ENCODE measurements around the gene FCSK. TPM values are rescaled to one million over a fixed set of nuclear protein-coding genes. Genes with fewer than 3 reads are reported as not detected.

FCSK gene
- total and polyA plus RNA-seq, 10 of the 15 experiments (the other 5 are each of a cell fraction or from before 2014, with no cell fraction given): 0.60 to 17.6 (median 7.4) TPM

DNA sequence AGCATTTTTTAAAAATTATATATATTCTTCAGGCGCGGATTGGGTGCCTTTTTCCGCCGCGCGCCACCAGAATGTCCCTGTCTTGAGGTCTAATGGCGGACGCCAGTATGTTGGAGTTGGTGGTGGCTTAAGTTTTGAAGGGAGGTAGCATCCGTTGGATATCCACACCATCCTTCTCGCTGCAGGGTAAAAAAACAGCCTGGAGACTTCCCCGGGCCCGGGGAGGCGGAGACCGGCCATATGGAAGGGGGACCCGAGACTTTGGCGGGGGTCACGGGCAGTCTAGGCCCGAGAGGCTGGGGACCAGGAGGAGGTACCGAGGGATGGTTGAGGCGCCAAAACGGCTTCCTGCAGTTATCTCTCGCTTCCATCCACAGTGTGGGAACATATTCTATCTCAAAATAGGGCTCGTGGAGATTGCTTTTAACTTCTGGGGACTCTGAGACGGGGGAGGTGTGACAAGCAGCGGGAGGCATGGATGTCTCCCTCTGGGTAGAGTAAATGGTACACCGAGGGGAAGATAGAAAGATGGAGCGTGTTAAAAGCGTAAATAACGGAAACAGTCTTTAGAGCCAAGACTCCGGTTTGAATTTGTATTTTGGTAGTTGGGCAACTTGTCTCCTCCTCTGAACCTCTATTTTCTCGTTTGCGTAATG, 69.5 kb downstream of the FCSK start, which contains the start of gene SF3B3 (continued):
- TF ChIP-seq, protein P1, sequence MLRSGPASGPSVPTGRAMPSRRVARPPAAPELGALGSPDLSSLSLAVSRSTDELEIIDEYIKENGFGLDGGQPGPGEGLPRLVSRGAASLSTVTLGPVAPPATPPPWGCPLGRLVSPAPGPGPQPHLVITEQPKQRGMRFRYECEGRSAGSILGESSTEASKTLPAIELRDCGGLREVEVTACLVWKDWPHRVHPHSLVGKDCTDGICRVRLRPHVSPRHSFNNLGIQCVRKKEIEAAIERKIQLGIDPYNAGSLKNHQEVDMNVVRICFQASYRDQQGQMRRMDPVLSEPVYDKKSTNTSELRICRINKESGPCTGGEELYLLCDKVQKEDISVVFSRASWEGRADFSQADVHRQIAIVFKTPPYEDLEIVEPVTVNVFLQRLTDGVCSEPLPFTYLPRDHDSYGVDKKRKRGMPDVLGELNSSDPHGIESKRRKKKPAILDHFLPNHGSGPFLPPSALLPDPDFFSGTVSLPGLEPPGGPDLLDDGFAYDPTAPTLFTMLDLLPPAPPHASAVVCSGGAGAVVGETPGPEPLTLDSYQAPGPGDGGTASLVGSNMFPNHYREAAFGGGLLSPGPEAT (IDR thresholded peaks at IDR 0.05; ENCODE audit: low read depth): no peak
- TF ChIP-seq, protein P2, sequence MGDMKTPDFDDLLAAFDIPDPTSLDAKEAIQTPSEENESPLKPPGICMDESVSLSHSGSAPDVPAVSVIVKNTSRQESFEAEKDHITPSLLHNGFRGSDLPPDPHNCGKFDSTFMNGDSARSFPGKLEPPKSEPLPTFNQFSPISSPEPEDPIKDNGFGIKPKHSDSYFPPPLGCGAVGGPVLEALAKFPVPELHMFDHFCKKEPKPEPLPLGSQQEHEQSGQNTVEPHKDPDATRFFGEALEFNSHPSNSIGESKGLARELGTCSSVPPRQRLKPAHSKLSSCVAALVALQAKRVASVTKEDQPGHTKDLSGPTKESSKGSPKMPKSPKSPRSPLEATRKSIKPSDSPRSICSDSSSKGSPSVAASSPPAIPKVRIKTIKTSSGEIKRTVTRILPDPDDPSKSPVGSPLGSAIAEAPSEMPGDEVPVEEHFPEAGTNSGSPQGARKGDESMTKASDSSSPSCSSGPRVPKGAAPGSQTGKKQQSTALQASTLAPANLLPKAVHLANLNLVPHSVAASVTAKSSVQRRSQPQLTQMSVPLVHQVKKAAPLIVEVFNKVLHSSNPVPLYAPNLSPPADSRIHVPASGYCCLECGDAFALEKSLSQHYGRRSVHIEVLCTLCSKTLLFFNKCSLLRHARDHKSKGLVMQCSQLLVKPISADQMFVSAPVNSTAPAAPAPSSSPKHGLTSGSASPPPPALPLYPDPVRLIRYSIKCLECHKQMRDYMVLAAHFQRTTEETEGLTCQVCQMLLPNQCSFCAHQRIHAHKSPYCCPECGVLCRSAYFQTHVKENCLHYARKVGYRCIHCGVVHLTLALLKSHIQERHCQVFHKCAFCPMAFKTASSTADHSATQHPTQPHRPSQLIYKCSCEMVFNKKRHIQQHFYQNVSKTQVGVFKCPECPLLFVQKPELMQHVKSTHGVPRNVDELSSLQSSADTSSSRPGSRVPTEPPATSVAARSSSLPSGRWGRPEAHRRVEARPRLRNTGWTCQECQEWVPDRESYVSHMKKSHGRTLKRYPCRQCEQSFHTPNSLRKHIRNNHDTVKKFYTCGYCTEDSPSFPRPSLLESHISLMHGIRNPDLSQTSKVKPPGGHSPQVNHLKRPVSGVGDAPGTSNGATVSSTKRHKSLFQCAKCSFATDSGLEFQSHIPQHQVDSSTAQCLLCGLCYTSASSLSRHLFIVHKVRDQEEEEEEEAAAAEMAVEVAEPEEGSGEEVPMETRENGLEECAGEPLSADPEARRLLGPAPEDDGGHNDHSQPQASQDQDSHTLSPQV (IDR thresholded peaks at IDR 0.05): no peak
- TF ChIP-seq ZSCAN29 (IDR thresholded peaks at IDR 0.05) (peak; percentile 62; the same call in 1 of the 2 replicates), CEBPB (IDR thresholded peaks at IDR 0.05; ENCODE audit: borderline replicate concordance in 1 of 2, low read depth in 2 of 2, low read length in 2 of 2) (no peak), JUNB (IDR thresholded peaks at IDR 0.05) (no peak), LARP7 (IDR thresholded peaks at IDR 0.05) (peak; percentile 92), EGR1 (IDR thresholded peaks at IDR 0.05; ENCODE audit: borderline replicate concordance in 1 of 2, low read depth in 2 of 2, low read length in 2 of 2) (no peak), RELA (IDR thresholded peaks at IDR 0.05; ENCODE audit: borderline replicate concordance, partially characterized antibody) (no peak), IKZF2 (IDR thresholded peaks at IDR 0.05) (no peak; a peak in 1 of 4 replicates), FOXK2 (IDR thresholded peaks at IDR 0.05) (peak; percentile 19; the same call in 1 of the 2 replicates)
- TF ChIP-seq, protein P3, sequence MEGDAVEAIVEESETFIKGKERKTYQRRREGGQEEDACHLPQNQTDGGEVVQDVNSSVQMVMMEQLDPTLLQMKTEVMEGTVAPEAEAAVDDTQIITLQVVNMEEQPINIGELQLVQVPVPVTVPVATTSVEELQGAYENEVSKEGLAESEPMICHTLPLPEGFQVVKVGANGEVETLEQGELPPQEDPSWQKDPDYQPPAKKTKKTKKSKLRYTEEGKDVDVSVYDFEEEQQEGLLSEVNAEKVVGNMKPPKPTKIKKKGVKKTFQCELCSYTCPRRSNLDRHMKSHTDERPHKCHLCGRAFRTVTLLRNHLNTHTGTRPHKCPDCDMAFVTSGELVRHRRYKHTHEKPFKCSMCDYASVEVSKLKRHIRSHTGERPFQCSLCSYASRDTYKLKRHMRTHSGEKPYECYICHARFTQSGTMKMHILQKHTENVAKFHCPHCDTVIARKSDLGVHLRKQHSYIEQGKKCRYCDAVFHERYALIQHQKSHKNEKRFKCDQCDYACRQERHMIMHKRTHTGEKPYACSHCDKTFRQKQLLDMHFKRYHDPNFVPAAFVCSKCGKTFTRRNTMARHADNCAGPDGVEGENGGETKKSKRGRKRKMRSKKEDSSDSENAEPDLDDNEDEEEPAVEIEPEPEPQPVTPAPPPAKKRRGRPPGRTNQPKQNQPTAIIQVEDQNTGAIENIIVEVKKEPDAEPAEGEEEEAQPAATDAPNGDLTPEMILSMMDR (IDR thresholded peaks at IDR 0.05 in 2 of 3, conservative IDR thresholded peaks at IDR 0.05 in 1 of 3; ENCODE audit: control insufficient read depth in 2 of 3, extremely low read depth in 1 of 3, insufficient read depth in 1 of 3, low read depth in 3 of 3, low read length in 3 of 3): no peak
- TF ChIP-seq, protein P4, sequence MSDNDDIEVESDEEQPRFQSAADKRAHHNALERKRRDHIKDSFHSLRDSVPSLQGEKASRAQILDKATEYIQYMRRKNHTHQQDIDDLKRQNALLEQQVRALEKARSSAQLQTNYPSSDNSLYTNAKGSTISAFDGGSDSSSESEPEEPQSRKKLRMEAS (IDR thresholded peaks at IDR 0.05; ENCODE audit: low read depth, low read length): peak; percentile 79
- TF ChIP-seq, protein P5, sequence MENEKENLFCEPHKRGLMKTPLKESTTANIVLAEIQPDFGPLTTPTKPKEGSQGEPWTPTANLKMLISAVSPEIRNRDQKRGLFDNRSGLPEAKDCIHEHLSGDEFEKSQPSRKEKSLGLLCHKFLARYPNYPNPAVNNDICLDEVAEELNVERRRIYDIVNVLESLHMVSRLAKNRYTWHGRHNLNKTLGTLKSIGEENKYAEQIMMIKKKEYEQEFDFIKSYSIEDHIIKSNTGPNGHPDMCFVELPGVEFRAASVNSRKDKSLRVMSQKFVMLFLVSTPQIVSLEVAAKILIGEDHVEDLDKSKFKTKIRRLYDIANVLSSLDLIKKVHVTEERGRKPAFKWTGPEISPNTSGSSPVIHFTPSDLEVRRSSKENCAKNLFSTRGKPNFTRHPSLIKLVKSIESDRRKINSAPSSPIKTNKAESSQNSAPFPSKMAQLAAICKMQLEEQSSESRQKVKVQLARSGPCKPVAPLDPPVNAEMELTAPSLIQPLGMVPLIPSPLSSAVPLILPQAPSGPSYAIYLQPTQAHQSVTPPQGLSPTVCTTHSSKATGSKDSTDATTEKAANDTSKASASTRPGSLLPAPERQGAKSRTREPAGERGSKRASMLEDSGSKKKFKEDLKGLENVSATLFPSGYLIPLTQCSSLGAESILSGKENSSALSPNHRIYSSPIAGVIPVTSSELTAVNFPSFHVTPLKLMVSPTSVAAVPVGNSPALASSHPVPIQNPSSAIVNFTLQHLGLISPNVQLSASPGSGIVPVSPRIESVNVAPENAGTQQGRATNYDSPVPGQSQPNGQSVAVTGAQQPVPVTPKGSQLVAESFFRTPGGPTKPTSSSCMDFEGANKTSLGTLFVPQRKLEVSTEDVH (IDR thresholded peaks at IDR 0.05; ENCODE audit: low read depth, partially characterized antibody): no peak
- TF ChIP-seq, protein P6, sequence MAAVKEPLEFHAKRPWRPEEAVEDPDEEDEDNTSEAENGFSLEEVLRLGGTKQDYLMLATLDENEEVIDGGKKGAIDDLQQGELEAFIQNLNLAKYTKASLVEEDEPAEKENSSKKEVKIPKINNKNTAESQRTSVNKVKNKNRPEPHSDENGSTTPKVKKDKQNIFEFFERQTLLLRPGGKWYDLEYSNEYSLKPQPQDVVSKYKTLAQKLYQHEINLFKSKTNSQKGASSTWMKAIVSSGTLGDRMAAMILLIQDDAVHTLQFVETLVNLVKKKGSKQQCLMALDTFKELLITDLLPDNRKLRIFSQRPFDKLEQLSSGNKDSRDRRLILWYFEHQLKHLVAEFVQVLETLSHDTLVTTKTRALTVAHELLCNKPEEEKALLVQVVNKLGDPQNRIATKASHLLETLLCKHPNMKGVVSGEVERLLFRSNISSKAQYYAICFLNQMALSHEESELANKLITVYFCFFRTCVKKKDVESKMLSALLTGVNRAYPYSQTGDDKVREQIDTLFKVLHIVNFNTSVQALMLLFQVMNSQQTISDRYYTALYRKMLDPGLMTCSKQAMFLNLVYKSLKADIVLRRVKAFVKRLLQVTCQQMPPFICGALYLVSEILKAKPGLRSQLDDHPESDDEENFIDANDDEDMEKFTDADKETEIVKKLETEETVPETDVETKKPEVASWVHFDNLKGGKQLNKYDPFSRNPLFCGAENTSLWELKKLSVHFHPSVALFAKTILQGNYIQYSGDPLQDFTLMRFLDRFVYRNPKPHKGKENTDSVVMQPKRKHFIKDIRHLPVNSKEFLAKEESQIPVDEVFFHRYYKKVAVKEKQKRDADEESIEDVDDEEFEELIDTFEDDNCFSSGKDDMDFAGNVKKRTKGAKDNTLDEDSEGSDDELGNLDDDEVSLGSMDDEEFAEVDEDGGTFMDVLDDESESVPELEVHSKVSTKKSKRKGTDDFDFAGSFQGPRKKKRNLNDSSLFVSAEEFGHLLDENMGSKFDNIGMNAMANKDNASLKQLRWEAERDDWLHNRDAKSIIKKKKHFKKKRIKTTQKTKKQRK (IDR thresholded peaks at IDR 0.05; ENCODE audit: low read depth, low read length): no peak
